PC-9 (cell line): Measurements from ENCODE around the gene CNN3.

ENCODE experiments used
- EZH2 ChIP-seq: fragments of 200-600 bp; sonication (generic); IDR thresholded peaks from 2 replicates; pipeline ENCODE4 v1.8.0; 2017; ENCODE audit warnings: antibody characterized with exemption, low read depth
- TF ChIP-seq, protein P1 (sequence below): fragments of 200-600 bp; sonication (generic); conservative IDR thresholded peaks from 2 replicates; pipeline ENCODE4 v1.6.1; 2017; ENCODE audit warnings: mixed run types, antibody characterized with exemption, mild to moderate bottlenecking, moderate library complexity

DNA sequence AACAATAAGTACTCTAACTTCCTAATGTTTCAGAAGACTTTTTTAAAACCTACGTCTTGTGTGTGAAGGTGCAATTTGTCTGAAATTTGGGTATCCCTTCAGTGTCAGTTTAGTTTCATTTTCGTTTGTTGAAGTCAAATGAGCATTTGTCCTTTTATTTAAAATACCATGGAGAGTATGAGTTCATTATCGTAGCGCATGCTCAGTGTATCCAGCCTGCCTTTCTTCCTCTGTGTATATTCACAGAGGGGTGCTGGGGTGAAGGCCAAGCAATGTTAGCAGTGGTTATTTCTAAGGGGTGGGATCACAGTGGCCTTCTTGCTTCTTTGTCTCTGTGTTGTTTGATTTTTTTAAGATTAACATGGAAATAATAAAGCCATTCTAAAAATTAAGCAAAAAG is 43.2 kb downstream of the CNN3 start:
- TF ChIP-seq, protein P1, sequence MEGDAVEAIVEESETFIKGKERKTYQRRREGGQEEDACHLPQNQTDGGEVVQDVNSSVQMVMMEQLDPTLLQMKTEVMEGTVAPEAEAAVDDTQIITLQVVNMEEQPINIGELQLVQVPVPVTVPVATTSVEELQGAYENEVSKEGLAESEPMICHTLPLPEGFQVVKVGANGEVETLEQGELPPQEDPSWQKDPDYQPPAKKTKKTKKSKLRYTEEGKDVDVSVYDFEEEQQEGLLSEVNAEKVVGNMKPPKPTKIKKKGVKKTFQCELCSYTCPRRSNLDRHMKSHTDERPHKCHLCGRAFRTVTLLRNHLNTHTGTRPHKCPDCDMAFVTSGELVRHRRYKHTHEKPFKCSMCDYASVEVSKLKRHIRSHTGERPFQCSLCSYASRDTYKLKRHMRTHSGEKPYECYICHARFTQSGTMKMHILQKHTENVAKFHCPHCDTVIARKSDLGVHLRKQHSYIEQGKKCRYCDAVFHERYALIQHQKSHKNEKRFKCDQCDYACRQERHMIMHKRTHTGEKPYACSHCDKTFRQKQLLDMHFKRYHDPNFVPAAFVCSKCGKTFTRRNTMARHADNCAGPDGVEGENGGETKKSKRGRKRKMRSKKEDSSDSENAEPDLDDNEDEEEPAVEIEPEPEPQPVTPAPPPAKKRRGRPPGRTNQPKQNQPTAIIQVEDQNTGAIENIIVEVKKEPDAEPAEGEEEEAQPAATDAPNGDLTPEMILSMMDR = no peak
- TF ChIP-seq EZH2 = no peak
